Osteocyte (in vitro differentiated cells): Measurements from ENCODE around the gene HES3. TPM values are rescaled to one million over a fixed set of nuclear protein-coding genes. Genes with fewer than 3 reads are reported as not detected.
"Not testable (repeated sequence)": the region's sequence is repeated elsewhere in the genome, so short reads cannot be mapped to it uniquely, and the experiment has no call there.

Experiments
- DNase-seq: peaks from one replicate; pipeline ENCODE4 v3.0.0; 2021; ENCODE audit warnings: mixed read lengths; ENCODE audit not compliant: unreplicated experiment; ENCODE audit errors: extremely low spot score
- H3K27ac Mint-ChIP-seq: one replicate; pipeline ENCODE4 v1.8.0; 2021; ENCODE audit warnings: mild to moderate bottlenecking, mixed read lengths; ENCODE audit not compliant: unreplicated experiment
- H3K27me3 Mint-ChIP-seq: one replicate; pipeline ENCODE4 v1.8.0; 2021; ENCODE audit warnings: mixed read lengths; ENCODE audit not compliant: unreplicated experiment
- H3K36me3 Mint-ChIP-seq: one replicate; pipeline ENCODE4 v1.8.0; 2021; ENCODE audit warnings: mixed read lengths; ENCODE audit not compliant: unreplicated experiment
- H3K4me1 Mint-ChIP-seq: one replicate; pipeline ENCODE4 v1.8.0; 2021; ENCODE audit warnings: mixed read lengths; ENCODE audit not compliant: unreplicated experiment
- H3K4me3 Mint-ChIP-seq: one replicate; pipeline ENCODE4 v1.8.0; 2021; ENCODE audit warnings: mild to moderate bottlenecking, moderate library complexity, mixed read lengths; ENCODE audit not compliant: unreplicated experiment
- H3K9me3 Mint-ChIP-seq: one replicate; pipeline ENCODE4 v1.8.0; 2021; ENCODE audit warnings: mixed read lengths; ENCODE audit not compliant: unreplicated experiment
- CTCF ChIP-seq: fragments of 200-600 bp; sonication (generic); IDR thresholded peaks from 2 replicates; pipeline ENCODE4 v1.5.0; 2021; ENCODE audit warnings: antibody characterized with exemption, mild to moderate bottlenecking, moderate library complexity
- total RNA-seq: library from RNA; stranded (reverse); gene quantifications from 2 replicates; pipeline ENCODE4 v1.2.1, GENCODE V29; 2021

Gene HES3
- total RNA-seq, 1 donor from 2014 or later: not detected

GRCh38 chr1:6211731-6212130 is 32.2 kb upstream of the HES3 start:
- DNase-seq: no peak
- Mint-ChIP-seq H3K27ac (no peak overlapping the region), H3K27me3 (no peaks in the 10 kb centered on the region), H3K4me3 (no peak overlapping the region), H3K4me1 (peaks cover 12% of the 10 kb centered on the region), H3K36me3 (peaks cover 9% of the 10 kb centered on the region), H3K9me3 (no peaks in the 10 kb centered on the region)
- TF ChIP-seq CTCF: no peak

GRCh38 chr1:6212193-6212959 is 31.6 kb upstream of the HES3 start:
- peaks cover 9% of the 10 kb centered on the region for H3K4me1 Mint-ChIP-seq
- no peak overlapping the region for H3K27ac Mint-ChIP-seq
- H3K36me3 Mint-ChIP-seq: peaks cover 9% of the 10 kb centered on the region
- no peaks in the 10 kb centered on the region for H3K27me3 Mint-ChIP-seq
- no peak for TF ChIP-seq CTCF
- H3K9me3 Mint-ChIP-seq: no peaks in the 10 kb centered on the region
- H3K4me3 Mint-ChIP-seq: no peak overlapping the region
- DNase-seq: no peak

- no peak for DNase-seq
- peaks cover 7% of the 10 kb centered on the region for H3K36me3 Mint-ChIP-seq
- H3K4me1 Mint-ChIP-seq: no peaks in the 10 kb centered on the region
- no peaks in the 10 kb centered on the region for H3K27me3 Mint-ChIP-seq
- H3K4me3 Mint-ChIP-seq: no peak overlapping the region
- no peak for TF ChIP-seq CTCF
- H3K27ac Mint-ChIP-seq: no peak overlapping the region
- no peaks in the 10 kb centered on the region for H3K9me3 Mint-ChIP-seq
Measured at GRCh38 chr1:6218375-6219164, 25.4 kb upstream of the HES3 start.

GRCh38 chr1:6219641-6220040 is 24.3 kb upstream of the HES3 start:
- not testable (repeated sequence) for H3K27me3 Mint-ChIP-seq, DNase-seq, H3K9me3 Mint-ChIP-seq, H3K4me3 Mint-ChIP-seq, H3K27ac Mint-ChIP-seq, H3K4me1 Mint-ChIP-seq
- H3K36me3 Mint-ChIP-seq: peaks cover 14% of the 10 kb centered on the region

- no peak for TF ChIP-seq CTCF
- DNase-seq: no peak
- Mint-ChIP-seq H3K4me1 (no peaks in the 10 kb centered on the region), H3K4me3 (no peak overlapping the region), H3K9me3 (no peaks in the 10 kb centered on the region), H3K27me3 (no peaks in the 10 kb centered on the region), H3K36me3 (peaks cover 20% of the 10 kb centered on the region), H3K27ac (no peak overlapping the region)
Measured at GRCh38 chr1:6220236-6220635, 23.7 kb upstream of the HES3 start.
